ENCODE measurements around the gene NPIPA1.
"Not testable (repeated sequence)": the region's sequence is repeated elsewhere in the genome, so short reads cannot be mapped to it uniquely, and the experiment has no call there.

The NPIPA1 gene

GRCh38 chr16:14937143-14937542 is at the start of gene NPIPA1:
Gene NPIPA1 (plus strand): TSS chr16:14937443. CDS start chr16:14937443, 0 bp downstream.
- CTCF ChIA-PET; POLR2A ChIA-PET; DNase-seq (ENCODE audit: extremely low spot score): not testable (repeated sequence)

GRCh38 chr16:14892111-14892510 is 45.1 kb upstream of the NPIPA1 start:
- DNase-seq (ENCODE audit: extremely low spot score); CTCF ChIA-PET; POLR2A ChIA-PET: not testable (repeated sequence)

- POLR2A ChIA-PET; DNase-seq (ENCODE audit: extremely low spot score); CTCF ChIA-PET: not testable (repeated sequence)
Measured at GRCh38 chr16:14895382-14895781, 41.9 kb upstream of the NPIPA1 start.

- DNase-seq (ENCODE audit: extremely low spot score); POLR2A ChIA-PET; CTCF ChIA-PET: not testable (repeated sequence)
Measured at GRCh38 chr16:14896023-14896422, 41.2 kb upstream of the NPIPA1 start.

- POLR2A ChIA-PET; DNase-seq (ENCODE audit: extremely low spot score); CTCF ChIA-PET: not testable (repeated sequence)
Measured at GRCh38 chr16:14897006-14897664, 40.1 kb upstream of the NPIPA1 start.

GRCh38 chr16:14898162-14898561 is 39.1 kb upstream of the NPIPA1 start:
- POLR2A ChIA-PET; CTCF ChIA-PET; DNase-seq (ENCODE audit: extremely low spot score): not testable (repeated sequence)

- POLR2A ChIA-PET; CTCF ChIA-PET; DNase-seq (ENCODE audit: extremely low spot score): not testable (repeated sequence)
Measured at GRCh38 chr16:14903191-14903957, 33.9 kb upstream of the NPIPA1 start.

- DNase-seq (ENCODE audit: extremely low spot score); CTCF ChIA-PET; POLR2A ChIA-PET: not testable (repeated sequence)
Measured at GRCh38 chr16:14909744-14910143, 27.5 kb upstream of the NPIPA1 start.

- POLR2A ChIA-PET; CTCF ChIA-PET; DNase-seq (ENCODE audit: extremely low spot score): not testable (repeated sequence)
Measured at GRCh38 chr16:14910833-14911629, 26.2 kb upstream of the NPIPA1 start.

GRCh38 chr16:14911954-14912353 is 25.3 kb upstream of the NPIPA1 start:
- POLR2A ChIA-PET, CTCF ChIA-PET: not testable (repeated sequence)

GRCh38 chr16:14912588-14912987 is 24.7 kb upstream of the NPIPA1 start:
- CTCF ChIA-PET; POLR2A ChIA-PET; DNase-seq (ENCODE audit: extremely low spot score): not testable (repeated sequence)

More at GRCh38 chr16:14911954-14912353, 25.3 kb upstream of the NPIPA1 start:
- not testable (repeated sequence) for DNase-seq (ENCODE audit: extremely low spot score)

- DNase-seq (ENCODE audit: extremely low spot score); POLR2A ChIA-PET; CTCF ChIA-PET: not testable (repeated sequence)
Measured at GRCh38 chr16:14918504-14918903, 18.7 kb upstream of the NPIPA1 start.

GRCh38 chr16:14919837-14920600 is 17.2 kb upstream of the NPIPA1 start:
- POLR2A ChIA-PET; CTCF ChIA-PET; DNase-seq (ENCODE audit: extremely low spot score): not testable (repeated sequence)

GRCh38 chr16:14922285-14922684 is 15.0 kb upstream of the NPIPA1 start:
- CTCF ChIA-PET; POLR2A ChIA-PET; DNase-seq (ENCODE audit: extremely low spot score): not testable (repeated sequence)

GRCh38 chr16:14922968-14923367 is 14.3 kb upstream of the NPIPA1 start:
- POLR2A ChIA-PET; CTCF ChIA-PET; DNase-seq (ENCODE audit: extremely low spot score): not testable (repeated sequence)

GRCh38 chr16:14923394-14924088 is 13.7 kb upstream of the NPIPA1 start:
- POLR2A ChIA-PET; CTCF ChIA-PET; DNase-seq (ENCODE audit: extremely low spot score): not testable (repeated sequence)

GRCh38 chr16:14924359-14924758 is 12.9 kb upstream of the NPIPA1 start:
- DNase-seq (ENCODE audit: extremely low spot score); CTCF ChIA-PET; POLR2A ChIA-PET: not testable (repeated sequence)

GRCh38 chr16:14924982-14925381 is 12.3 kb upstream of the NPIPA1 start:
- CTCF ChIA-PET; POLR2A ChIA-PET; DNase-seq (ENCODE audit: extremely low spot score): not testable (repeated sequence)
